OCI-LY7 (cell line): ENCODE results near the gene CSNK1D.

Experiments
- CTCF ChIP-seq: fragments of 200-600 bp; sonication (generic); conservative IDR thresholded peaks from 2 replicates; pipeline ENCODE4 v1.5.1; 2014; ENCODE audit warnings: mild to moderate bottlenecking, antibody characterized with exemption, low read length, moderate library complexity, mixed read lengths
- EZH2phosphoT487 ChIP-seq: fragments of 200-600 bp; sonication (generic); IDR thresholded peaks from 2 replicates; pipeline ENCODE4 v1.6.1; 2018; ENCODE audit warnings: low read depth, borderline replicate concordance, mild to moderate bottlenecking, mixed run types, antibody characterized with exemption, low read length, moderate library complexity, mixed read lengths

GRCh38 chr17:82300228-82300627, 26.7 kb upstream of the CSNK1D start:
- TF ChIP-seq CTCF (no peak), EZH2phosphoT487 (no peak)
